Measurements from ENCODE around the gene NCBP3. TPM values are rescaled to one million over a fixed set of nuclear protein-coding genes. Genes with fewer than 3 reads are reported as not detected.

Gene NCBP3
- total RNA-seq, 1 donor from 2014 or later, result 34.9 TPM

GRCh38 chr17:3821101-3821500, 24.9 kb downstream of the NCBP3 start:
- peaks cover 100% of the 10 kb centered on the region for H3K36me3 ChIP-seq
- no peak for ATAC-seq
- H3K4me3 ChIP-seq, result no peak overlapping the region

GRCh38 chr17:3818786-3819185, 27.3 kb downstream of the NCBP3 start:
- no peak overlapping the region for H3K27ac ChIP-seq
- H3K4me3 ChIP-seq, result no peak overlapping the region
- no peaks in the 10 kb centered on the region for H3K9me3 ChIP-seq
- H3K27me3 ChIP-seq, result no peaks in the 10 kb centered on the region
- H3K36me3 ChIP-seq, result peaks cover 100% of the 10 kb centered on the region
- no peaks in the 10 kb centered on the region for H3K4me1 ChIP-seq
- no peak for TF ChIP-seq CTCF (IDR thresholded peaks at IDR 0.05)
- ATAC-seq, result no peak
- no peak for DNase-seq
- intact Hi-C loops (cut with DNase I), result no loop called here

More at GRCh38 chr17:3821101-3821500, 24.9 kb downstream of the NCBP3 start:
- intact Hi-C loops (cut with DNase I), result no loop called here
- DNase-seq, result no peak
- H3K27ac ChIP-seq, result no peak overlapping the region
- no peaks in the 10 kb centered on the region for H3K9me3 ChIP-seq
- no peaks in the 10 kb centered on the region for H3K27me3 ChIP-seq
- no peaks in the 10 kb centered on the region for H3K4me1 ChIP-seq
- TF ChIP-seq CTCF (IDR thresholded peaks at IDR 0.05), result no peak

GRCh38 chr17:3817851-3818605, 28.0 kb downstream of the NCBP3 start:
- Histone ChIP-seq H3K4me3 (no peak overlapping the region), H3K36me3 (peaks cover 100% of the 10 kb centered on the region), H3K4me1 (no peaks in the 10 kb centered on the region), H3K27ac (no peak overlapping the region), H3K27me3 (no peaks in the 10 kb centered on the region), H3K9me3 (no peaks in the 10 kb centered on the region)
- ATAC-seq (no peak), DNase-seq (no peak)
- TF ChIP-seq CTCF (IDR thresholded peaks at IDR 0.05), result no peak
- intact Hi-C loops (cut with DNase I), result no loop called here

GRCh38 chr17:3815925-3816324, 30.1 kb downstream of the NCBP3 start:
- H3K4me3 ChIP-seq, result no peak overlapping the region
- DNase-seq (no peak), ATAC-seq (no peak)
- TF ChIP-seq CTCF (IDR thresholded peaks at IDR 0.05), result no peak
- no peaks in the 10 kb centered on the region for H3K4me1 ChIP-seq
- no peak overlapping the region for H3K27ac ChIP-seq
- intact Hi-C loops (cut with DNase I), result no loop called here
- H3K9me3 ChIP-seq, result no peaks in the 10 kb centered on the region
- H3K36me3 ChIP-seq, result peaks cover 100% of the 10 kb centered on the region
- no peaks in the 10 kb centered on the region for H3K27me3 ChIP-seq

GRCh38 chr17:3815122-3815521, 30.9 kb downstream of the NCBP3 start:
- Histone ChIP-seq H3K9me3 (no peaks in the 10 kb centered on the region), H3K4me3 (no peak overlapping the region), H3K27me3 (no peaks in the 10 kb centered on the region), H3K27ac (no peak overlapping the region), H3K36me3 (peaks cover 100% of the 10 kb centered on the region), H3K4me1 (no peaks in the 10 kb centered on the region)
- TF ChIP-seq CTCF (IDR thresholded peaks at IDR 0.05), result no peak
- DNase-seq (no peak), ATAC-seq (no peak)
- intact Hi-C loops (cut with DNase I), result no loop called here

All from upper lobe of right lung (tissue), 1 donor.